Upper lobe of left lung (tissue), 6 donors: ENCODE measurements around the gene HSFY1. TPM values are rescaled to one million over a fixed set of nuclear protein-coding genes. Genes with fewer than 3 reads are reported as not detected.
"Not testable (repeated sequence)": the region's sequence is repeated elsewhere in the genome, so short reads cannot be mapped to it uniquely, and the experiment has no call there.

Experiments
- ATAC-seq, 2 donors: fragments of 200-7000 bp; cut with Tn5 transposase; one replicate each; pipeline ENCODE4 v1.9.1; 2022; ENCODE audit warnings: mild to moderate bottlenecking in 2 of 2, moderate library complexity in 2 of 2; ENCODE audit not compliant: low FRiP score in 2 of 2
- DNase-seq, 2 donors: peaks; one replicate each; pipeline ENCODE4 v3.0.0-alpha.2; 2019 to 2020
- H3K27ac ChIP-seq, 4 donors: fragments of 200-600 bp; sonication (generic); one replicate each; pipeline ENCODE4 v1.5.1; 2016 to 2019
- H3K27me3 ChIP-seq, 4 donors: fragments of 200-600 bp; sonication (generic); one replicate each; pipeline ENCODE4 v1.5.1; 2017 to 2019
- H3K36me3 ChIP-seq, 4 donors: fragments of 200-600 bp; sonication (generic); one replicate each; pipeline ENCODE4 v1.5.1; 2016 to 2019
- H3K4me1 ChIP-seq, 4 donors: fragments of 200-600 bp; sonication (generic); one replicate each; pipeline ENCODE4 v1.5.1; 2018 to 2019
- H3K4me3 ChIP-seq, 4 donors: fragments of 200-600 bp; sonication (generic); one replicate each; pipeline ENCODE4 v1.5.1; 2017 to 2019; ENCODE audit warnings: mild to moderate bottlenecking in 2 of 4, moderate library complexity in 1 of 4
- H3K9me3 ChIP-seq, 4 donors: fragments of 200-600 bp; sonication (generic); one replicate each; pipeline ENCODE4 v1.5.1; 2018 to 2019
- WGBS, 2 donors: methylation state at CpG; one replicate each; pipeline ENCODE4 v1.1.5; 2017 to 2018; 5-methylcytosine and 5-hydroxymethylcytosine counted together
- small RNA-seq, 4 donors: library from RNA; depleted of rRNA; stranded (forward); fragments of <200 nt; gene quantifications; one replicate each; pipeline ENCODE3, GENCODE V24; 2016
- total RNA-seq, 6 donors: library from RNA; depleted of rRNA in 4 of 6; stranded (reverse); fragments of >200 nt in 4 of 6; gene quantifications; one replicate each; pipeline versions ENCODE4 v1.1.0 to v1.2.1, GENCODE V29; 2016 to 2021
- donor health status: DM: no; HTN: no; CAD: no; lungs with moderate emphysema.
- donor health status: DM: no; HTN: yes; CAD: no; lungs with severe emphysema.

The HSFY1 gene
- not detected for total RNA-seq

GRCh38 chrY:18546420-18546819, at the start of gene HSFY1:
Gene HSFY1 (plus strand): TSS chrY:18546720. CDS start chrY:18546788, 68 bp downstream.
- WGBS, 2 donors = no CpG with 5 or more reads among the region's 1 CpG
- not testable (repeated sequence) for H3K9me3 ChIP-seq, H3K27ac ChIP-seq, DNase-seq, ATAC-seq, H3K27me3 ChIP-seq, H3K4me3 ChIP-seq, H3K4me1 ChIP-seq, H3K36me3 ChIP-seq

GRCh38 chrY:18504266-18504665, 42.3 kb upstream of the HSFY1 start:
- WGBS, 2 donors = no CpG with 5 or more reads among the region's 5 CpGs

GRCh38 chrY:18530995-18531655, 15.4 kb upstream of the HSFY1 start:
- not testable (repeated sequence) for H3K4me3 ChIP-seq, H3K4me1 ChIP-seq, DNase-seq, H3K27me3 ChIP-seq, ATAC-seq, H3K27ac ChIP-seq, H3K36me3 ChIP-seq, H3K9me3 ChIP-seq
- no CpG with 5 or more reads among the region's 2 CpGs for WGBS, 2 donors

More at GRCh38 chrY:18504266-18504665, 42.3 kb upstream of the HSFY1 start:
- not testable (repeated sequence) for H3K9me3 ChIP-seq, H3K4me3 ChIP-seq, H3K27me3 ChIP-seq, H3K27ac ChIP-seq, ATAC-seq, H3K36me3 ChIP-seq, H3K4me1 ChIP-seq, DNase-seq

- H3K4me1 ChIP-seq = not testable (repeated sequence)
Observed at GRCh38 chrY:18538952-18539351, 7.6 kb upstream of the HSFY1 start.

GRCh38 chrY:18553132-18553531, 6.6 kb downstream of the HSFY1 start:
- not testable (repeated sequence) for H3K4me1 ChIP-seq, H3K27me3 ChIP-seq, H3K4me3 ChIP-seq, H3K36me3 ChIP-seq, ATAC-seq, H3K27ac ChIP-seq, H3K9me3 ChIP-seq, DNase-seq
- WGBS, 2 donors = no CpG with 5 or more reads among the region's 3 CpGs

More at GRCh38 chrY:18538952-18539351, 7.6 kb upstream of the HSFY1 start:
- not testable (repeated sequence) for ATAC-seq, H3K27ac ChIP-seq, H3K9me3 ChIP-seq, H3K4me3 ChIP-seq, H3K36me3 ChIP-seq, H3K27me3 ChIP-seq, DNase-seq
- WGBS, 2 donors = no CpG with 5 or more reads among the region's 1 CpG

GRCh38 chrY:18565915-18566314, 19.4 kb downstream of the HSFY1 start:
- not testable (repeated sequence) for H3K36me3 ChIP-seq, H3K27ac ChIP-seq, H3K4me1 ChIP-seq, DNase-seq, H3K4me3 ChIP-seq, ATAC-seq, H3K9me3 ChIP-seq, H3K27me3 ChIP-seq
- WGBS, 2 donors = no CpG with 5 or more reads among the region's 3 CpGs

Small RNA genes within 50 kb of the gene (small RNA-seq; reads per million reads assigned to genes)
- gene GPM6BP1 = 0 reads per million in 4 donors
- 0 reads per million in 4 donors for gene PRYP5

Other genes with a start within 250 kb of the HSFY1 start
- gene HSFY2, start 227.0 kb downstream of the HSFY1 start, total RNA-seq = under 1 TPM in 1 of 6 donors, not detected in 5; 0.46 TPM